ENCODE results near the gene PI4K2B.

Gene PI4K2B

DNA sequence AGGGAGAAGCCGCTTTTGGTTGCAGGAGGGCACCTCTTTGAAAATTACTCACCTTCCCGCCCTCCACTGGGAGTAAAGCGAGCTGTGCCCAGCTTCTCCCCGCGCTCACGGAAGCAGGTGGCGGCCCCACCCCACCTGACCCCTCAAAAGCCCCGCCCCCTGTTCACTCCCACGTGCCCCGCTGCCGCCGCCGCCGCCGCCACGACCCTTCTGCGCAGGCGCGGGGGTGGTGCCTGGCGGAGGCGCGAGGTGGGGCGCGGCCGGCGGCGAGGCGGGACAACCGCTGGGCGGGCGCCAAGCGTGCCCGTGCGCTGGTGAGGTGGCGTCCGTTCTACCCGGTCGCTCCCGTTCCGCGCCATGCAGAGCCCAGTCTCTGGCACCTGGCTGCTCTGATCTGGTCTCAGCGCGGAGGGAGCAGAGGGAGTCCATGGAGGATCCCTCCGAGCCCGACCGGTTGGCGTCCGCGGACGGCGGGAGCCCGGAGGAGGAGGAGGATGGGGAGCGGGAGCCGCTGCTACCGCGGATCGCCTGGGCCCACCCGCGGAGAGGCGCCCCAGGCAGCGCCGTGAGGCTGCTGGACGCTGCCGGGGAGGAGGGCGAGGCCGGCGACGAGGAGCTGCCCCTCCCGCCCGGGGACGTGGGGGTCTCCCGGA, at the start of gene PI4K2B:
PI4K2B (plus strand) TSS at position 297 of the 653 bp plus-strand sequence; CDS start at position 428, 131 bp downstream.
- DNase-seq (ENCODE audit: low read depth) = peak; percentile 69
- H3K4me3 ChIP-seq (ENCODE audit: control insufficient read depth, low read depth, low read length) = peak within 1 kb of the TSS; percentile 91
- TF ChIP-seq, protein P1, sequence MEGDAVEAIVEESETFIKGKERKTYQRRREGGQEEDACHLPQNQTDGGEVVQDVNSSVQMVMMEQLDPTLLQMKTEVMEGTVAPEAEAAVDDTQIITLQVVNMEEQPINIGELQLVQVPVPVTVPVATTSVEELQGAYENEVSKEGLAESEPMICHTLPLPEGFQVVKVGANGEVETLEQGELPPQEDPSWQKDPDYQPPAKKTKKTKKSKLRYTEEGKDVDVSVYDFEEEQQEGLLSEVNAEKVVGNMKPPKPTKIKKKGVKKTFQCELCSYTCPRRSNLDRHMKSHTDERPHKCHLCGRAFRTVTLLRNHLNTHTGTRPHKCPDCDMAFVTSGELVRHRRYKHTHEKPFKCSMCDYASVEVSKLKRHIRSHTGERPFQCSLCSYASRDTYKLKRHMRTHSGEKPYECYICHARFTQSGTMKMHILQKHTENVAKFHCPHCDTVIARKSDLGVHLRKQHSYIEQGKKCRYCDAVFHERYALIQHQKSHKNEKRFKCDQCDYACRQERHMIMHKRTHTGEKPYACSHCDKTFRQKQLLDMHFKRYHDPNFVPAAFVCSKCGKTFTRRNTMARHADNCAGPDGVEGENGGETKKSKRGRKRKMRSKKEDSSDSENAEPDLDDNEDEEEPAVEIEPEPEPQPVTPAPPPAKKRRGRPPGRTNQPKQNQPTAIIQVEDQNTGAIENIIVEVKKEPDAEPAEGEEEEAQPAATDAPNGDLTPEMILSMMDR (conservative IDR thresholded peaks at IDR 0.05; ENCODE audit: control insufficient read depth, insufficient read depth, low read depth, low read length) = no peak

DNA sequence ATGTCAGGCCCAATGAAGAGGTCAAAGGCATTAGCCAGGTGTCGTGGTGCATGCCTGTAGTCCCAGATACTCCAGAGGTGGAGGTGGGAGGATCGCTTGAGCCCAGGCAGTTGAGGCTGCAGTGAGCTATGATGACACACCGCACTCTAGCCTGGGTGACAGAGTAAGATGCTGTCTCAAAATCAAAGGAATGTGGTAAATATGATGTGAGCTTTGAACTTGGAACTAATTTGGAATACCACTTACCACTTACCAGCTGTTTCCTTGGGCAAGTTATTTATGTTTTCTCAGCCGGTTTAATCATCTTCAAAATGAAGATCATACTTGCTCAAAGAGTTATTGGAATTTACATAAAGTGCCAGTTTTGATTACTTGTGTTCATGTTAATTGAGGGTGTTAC, 49.8 kb upstream of the PI4K2B start:
- no peak for DNase-seq (ENCODE audit: low read depth)
- TF ChIP-seq, protein P1 (conservative IDR thresholded peaks at IDR 0.05; ENCODE audit: control insufficient read depth, insufficient read depth, low read depth, low read length) = no peak

DNA sequence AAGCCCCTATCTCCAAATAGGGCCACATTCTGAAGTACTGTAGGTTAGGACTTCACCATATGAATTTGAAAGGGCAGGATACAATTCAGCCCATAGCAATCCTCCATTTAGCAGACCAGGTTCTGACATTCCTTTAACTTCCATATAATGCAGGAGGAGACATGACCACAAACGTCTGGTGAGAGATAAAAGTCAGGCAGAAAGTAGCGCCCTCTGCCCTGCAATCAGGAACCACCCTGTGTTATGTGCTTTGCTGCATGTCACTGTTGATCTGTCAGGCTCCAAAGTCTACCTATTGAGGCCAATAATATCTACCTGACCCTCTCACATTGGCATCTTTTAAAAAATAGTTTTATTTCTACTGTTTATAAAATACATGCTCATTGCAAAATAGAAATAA, 43.4 kb upstream of the PI4K2B start:
- TF ChIP-seq, protein P1 (conservative IDR thresholded peaks at IDR 0.05; ENCODE audit: control insufficient read depth, insufficient read depth, low read depth, low read length) = no peak
- DNase-seq (ENCODE audit: low read depth) = no peak
- no peak overlapping the region for H3K4me3 ChIP-seq (ENCODE audit: control insufficient read depth, low read depth, low read length)

More for the DNA sequence above, 49.8 kb upstream of the PI4K2B start:
- H3K4me3 ChIP-seq (ENCODE audit: control insufficient read depth, low read depth, low read length) = no peak overlapping the region

DNA sequence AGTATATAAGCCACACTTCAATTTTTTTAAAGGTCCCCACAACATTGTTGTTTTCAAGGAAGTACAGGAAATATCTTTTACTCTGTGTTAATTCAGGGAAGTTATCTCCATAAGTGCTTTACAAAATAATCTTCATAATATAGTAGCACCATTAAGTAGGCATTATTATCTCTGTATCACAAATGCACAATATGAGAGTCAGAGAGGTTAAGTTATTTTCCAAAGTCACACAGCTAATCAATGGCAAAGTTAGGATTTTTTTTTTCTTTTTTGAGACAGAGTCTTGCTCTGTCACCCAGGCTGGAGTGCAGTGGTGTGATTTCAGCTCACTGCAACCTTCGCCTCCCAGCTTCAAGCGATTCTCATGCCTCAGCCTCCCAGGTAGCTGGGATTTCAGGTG, 35.1 kb upstream of the PI4K2B start:
- DNase-seq (ENCODE audit: low read depth) = no peak
- no peak overlapping the region for H3K4me3 ChIP-seq (ENCODE audit: control insufficient read depth, low read depth, low read length)
- TF ChIP-seq, protein P1 (conservative IDR thresholded peaks at IDR 0.05; ENCODE audit: control insufficient read depth, insufficient read depth, low read depth, low read length) = no peak

DNA sequence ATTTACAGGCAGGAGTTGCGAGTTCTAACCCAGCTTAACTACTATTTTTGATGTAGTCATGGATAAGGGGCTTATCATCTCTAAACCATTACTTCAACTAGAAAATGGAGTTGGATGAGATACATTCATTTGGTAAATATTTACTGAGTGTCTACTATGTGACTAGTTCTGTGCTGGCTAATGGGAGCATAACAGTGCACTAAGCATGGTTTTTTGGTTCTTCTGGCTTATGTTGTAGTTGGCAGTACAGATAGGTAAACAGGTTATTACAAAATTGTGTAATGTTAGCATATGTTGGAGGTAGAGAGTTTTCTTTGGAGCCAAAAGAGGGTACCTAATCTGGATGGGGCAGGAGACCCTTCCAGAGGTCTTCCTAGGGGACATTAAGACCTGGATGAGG, 25.8 kb upstream of the PI4K2B start:
- H3K4me3 ChIP-seq (ENCODE audit: control insufficient read depth, low read depth, low read length) = no peak overlapping the region
- DNase-seq (ENCODE audit: low read depth) = no peak
- TF ChIP-seq, protein P1 (conservative IDR thresholded peaks at IDR 0.05; ENCODE audit: control insufficient read depth, insufficient read depth, low read depth, low read length) = no peak

DNA sequence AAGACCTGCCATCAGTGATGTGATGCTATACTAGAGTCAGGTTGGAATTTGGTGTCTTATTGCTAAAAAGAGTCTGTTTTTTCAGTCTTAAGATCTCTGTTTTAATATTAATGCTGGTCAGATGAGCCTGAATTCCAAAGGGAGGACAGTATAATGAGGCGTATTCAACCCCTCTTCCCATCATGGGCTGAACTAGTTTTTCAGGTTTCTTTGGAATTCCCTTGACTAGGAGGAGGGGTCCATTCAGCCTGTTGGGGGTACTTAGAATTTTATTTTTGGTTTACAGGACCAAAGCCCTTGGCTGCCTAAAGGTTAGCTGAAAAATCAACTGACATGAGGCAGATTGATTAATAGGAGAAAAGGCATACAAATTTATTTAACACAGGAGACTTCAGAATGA, 24.1 kb upstream of the PI4K2B start:
- H3K4me3 ChIP-seq (ENCODE audit: control insufficient read depth, low read depth, low read length) = no peak overlapping the region
- DNase-seq (ENCODE audit: low read depth) = no peak
- TF ChIP-seq, protein P1 (conservative IDR thresholded peaks at IDR 0.05; ENCODE audit: control insufficient read depth, insufficient read depth, low read depth, low read length) = no peak
